ENCODE results near the gene CST9.
"Not testable (repeated sequence)": the region's sequence is repeated elsewhere in the genome, so short reads cannot be mapped to it uniquely, and the experiment has no call there.

The CST9 gene

DNA sequence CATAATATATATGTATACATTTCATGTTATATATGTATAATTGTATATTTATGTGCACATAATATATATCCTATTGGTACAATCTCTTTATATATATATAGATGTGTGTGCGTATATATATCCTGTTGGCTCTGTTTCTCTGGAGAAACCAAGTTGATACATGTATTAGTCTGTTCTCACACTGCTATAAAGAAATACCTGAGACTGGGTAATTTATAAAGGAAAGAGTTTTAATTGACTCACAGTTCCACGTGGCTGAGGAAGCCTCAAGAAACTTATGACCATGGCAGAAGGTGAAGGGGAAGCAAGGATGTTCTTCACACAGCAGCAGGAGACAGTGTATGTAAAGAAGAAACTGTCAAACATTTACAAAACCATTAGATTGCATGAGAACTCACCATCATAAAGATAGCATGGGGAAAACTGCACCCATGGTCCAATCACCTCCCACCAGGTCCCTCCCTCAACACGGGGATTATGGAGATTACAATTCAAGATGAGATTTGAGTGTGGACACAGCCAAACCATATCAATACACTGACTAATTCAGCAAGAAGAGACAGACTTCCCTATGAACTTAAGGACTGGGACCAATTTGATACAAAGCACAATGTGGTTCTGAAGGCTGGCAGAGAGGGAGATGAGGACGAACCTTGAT is 18.1 kb upstream of the CST9 start:
- no peak for DNase-seq (ENCODE audit: low spot score)

DNA sequence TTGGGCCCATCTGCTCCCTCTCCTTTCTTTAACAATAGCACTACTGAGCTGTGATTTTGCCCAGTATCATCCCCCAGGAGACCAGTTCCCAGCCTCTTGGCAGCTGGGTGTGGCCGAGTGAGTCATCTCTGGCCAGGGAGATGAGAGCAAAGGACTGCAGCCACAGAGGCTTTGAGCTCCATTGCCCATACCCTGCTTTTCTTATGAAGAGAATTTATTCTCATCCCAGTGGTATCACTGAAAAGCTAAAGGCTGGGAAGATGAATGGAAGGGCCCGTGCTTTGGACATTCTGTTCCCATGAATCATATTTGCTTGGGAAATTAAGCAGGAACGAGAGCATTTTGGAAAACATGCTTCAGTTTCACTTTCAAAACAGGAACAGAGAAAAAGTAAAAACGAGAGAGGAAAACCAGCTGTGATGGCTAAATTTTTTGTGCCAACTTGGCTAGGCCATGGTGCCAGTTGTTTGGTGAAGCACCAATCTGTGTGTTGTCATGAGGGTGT is 17.2 kb upstream of the CST9 start:
- DNase-seq (ENCODE audit: low spot score) = no peak

DNA sequence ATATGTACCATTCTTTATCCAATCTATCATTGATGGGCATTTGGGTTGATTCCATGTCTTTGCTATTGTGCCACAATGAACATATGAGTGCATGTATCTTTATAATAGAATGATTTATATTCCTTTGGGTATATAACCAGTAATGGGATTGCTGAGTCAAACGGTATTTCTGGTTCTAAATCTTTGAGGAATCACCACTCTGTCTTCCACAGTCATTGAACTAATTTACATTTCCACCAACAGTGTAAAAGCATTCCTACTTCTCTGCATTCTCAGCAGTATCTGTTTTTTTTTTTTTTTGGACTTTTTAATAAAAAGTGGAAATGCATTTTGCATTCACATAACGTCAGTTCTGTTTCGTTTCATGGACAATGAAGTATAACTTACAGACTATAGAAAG is 16.7 kb upstream of the CST9 start:
- DNase-seq (ENCODE audit: low spot score) = not testable (repeated sequence)

DNA sequence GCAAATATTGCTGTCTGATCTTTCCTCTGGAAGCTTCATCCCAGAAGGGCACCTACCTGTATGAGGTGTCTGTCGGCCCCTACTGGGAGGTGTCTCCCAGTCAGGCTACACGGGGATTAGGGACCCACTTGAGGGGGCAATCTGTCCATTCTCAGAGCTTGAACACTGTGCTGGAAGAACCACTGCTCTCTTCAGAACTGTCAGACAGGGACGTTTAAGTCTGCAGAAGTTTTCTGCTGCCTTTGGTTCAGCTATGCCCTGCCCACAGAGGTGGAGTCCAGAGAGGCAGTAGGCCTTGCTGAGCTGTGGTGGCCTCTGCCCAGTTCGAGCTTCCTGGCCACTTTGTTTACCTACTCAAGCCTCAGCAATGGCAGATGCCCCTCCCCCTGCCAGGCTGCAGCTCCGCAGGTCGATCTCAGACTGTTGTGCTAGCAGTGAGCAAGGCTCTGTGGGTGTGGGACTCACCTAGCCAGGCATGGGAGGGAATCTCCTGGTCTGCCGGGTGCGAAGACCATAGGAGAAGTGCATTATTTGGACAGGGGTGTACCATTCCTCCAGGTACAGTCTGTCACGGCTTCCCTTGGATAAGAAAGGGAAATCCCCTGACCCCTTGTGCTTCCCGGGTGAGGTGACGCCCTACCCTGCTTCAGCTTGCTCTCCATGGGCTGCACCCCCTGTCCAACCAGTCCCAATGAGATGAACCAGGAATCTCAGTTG is 15.1 kb upstream of the CST9 start:
- not testable (repeated sequence) for DNase-seq (ENCODE audit: low spot score)

DNA sequence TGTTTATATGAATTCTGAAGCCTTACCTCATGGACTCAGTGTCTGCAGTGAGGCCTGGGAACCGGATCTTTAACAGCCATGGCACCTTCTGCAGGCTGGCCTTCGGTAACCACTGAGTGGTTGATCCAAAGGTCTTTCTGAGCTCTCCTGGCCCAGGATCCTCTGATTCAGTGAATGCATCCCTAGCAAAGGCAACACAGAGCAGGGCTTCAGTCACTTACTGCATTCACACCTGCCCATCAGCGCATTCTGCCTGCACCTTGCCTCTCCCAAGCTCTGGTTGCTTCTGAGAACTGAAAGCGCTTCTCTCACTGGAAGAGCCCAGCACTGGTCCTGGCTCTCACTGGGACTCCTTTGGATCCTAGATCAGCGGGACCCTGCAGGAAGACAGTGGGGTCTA is 8.4 kb upstream of the CST9 start:
- no peak for DNase-seq (ENCODE audit: low spot score)

DNA sequence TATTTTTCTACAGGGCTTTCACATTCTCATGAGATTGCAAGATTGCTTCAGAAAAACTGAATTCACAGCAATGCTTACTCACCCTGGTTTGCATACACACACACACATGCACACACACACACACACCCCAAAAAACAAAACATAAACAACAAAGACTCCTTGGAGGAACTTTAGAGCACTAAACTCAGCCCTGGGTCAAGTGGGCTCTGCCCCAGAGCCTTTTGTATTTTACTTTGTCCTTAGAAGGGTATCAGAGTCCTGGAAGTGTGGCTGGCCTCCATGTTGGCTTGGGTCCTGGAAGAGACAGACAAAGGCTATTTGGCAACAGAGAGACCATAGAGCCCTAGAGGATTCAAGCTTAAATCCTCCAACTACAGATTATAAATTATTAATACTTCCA is 8.0 kb upstream of the CST9 start:
- DNase-seq (ENCODE audit: low spot score) = peak; percentile 18

DNA sequence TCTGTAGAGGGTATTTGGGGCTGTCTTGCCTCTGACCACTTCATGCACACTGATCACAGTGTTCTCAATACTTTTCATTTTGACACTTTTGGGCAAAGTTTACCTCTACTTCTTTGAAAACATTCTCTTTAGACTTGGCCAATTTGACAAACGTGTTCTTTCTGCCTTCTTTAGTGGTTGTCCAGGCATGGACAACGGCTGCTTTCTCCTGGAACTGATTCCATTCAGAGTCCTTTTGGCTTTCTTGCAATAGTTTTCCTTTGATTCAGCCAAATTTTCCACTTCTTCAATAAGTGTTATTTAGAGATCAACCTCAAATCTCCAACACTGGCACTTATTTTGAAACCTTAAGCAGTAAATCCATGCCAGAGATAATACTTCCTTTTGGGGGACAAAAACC is 6.7 kb upstream of the CST9 start:
- peak; percentile 61 for DNase-seq (ENCODE audit: low spot score)

DNA sequence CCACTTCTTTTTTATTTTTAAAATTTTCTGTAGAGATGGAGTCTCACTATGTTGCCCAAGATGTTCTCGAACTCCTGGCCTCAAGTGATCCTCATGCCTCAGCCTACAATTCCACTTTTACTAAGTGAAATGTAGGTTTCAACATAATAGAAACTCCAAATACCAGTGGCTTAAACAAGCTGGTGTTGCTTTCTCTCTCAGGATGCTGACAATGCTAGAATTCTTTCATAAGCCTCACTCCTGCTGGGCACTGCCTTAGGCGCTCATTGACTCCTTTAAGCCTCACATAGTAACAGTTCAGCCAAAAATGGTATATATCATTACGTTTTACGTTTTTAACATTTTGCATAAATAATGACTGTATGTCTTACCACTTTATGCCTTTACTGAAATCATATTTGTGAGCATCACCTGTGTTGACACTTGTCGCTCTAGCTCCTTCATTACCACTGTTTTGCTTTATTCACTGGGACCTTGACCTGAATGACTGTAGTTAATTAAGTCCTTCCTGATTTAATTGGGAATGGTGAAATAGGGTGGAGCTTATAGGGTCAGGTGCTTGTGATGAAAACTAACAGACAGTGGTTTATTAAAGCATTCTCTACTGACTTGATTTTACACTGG is 3.9 kb upstream of the CST9 start:
- DNase-seq (ENCODE audit: low spot score) = no peak

DNA sequence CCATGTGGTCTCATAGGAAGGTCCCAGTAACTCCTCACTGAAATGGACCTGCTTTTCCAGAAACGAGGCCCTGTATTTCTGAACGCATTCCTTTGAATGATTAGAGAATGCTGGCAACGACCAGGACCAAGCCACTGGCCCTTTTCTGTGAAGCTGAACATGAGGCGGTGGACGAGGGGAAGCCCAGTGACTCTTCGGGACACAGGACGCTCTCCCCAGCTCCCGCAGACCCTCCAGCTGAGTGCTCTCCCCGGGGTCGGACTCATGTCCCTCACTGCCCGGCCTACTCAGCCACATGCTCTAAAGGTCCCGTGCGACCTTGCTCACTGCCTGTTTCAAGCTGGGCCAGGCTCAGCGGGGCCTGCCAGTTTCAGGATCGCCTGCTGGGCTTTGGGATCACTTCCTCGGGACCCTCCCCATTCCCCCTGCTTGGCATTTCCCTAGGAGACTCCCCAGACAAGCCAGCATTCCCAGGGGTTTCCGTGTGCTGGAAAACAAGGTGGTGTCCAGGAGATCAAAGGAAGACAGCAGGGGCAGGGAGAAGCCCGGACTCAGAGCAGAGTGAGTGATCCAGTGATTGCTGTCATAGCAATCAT is 2.6 kb upstream of the CST9 start:
- no peak for DNase-seq (ENCODE audit: low spot score)

DNA sequence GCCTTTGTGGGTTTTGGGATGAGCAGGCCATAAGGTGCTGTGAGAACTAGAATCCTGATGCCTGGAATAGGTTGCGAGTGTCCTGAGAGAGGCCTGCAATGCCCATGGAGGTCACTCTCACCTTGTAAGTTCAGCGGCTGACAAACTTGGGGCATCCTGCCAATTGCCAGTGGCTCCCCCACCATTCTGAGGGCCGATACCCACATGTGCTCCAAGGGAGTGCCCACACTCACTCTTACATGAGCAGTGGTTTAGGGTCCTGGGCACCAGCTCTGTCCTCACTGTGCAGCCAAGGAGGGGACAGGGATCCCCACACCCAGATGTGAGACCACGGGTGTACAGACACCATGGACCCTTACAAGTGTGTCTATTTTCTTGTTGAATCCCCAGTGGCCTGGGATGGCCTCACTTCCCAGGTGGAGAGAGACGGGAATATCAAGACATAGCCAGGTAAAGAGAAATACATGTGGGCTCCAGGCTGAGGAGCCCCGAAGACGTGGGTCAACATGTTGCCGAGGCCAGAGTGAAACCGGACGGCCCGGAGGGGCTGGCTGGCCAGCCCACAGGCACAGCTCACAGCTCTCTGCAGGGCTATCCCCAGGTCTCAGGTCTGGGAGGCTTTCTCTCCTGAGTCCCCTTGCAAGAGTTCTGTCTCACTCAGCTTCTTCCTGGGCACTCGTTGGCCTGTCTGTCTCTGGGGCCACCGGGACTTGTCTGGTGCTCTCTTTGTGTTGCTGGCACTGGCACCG is 2.0 kb upstream of the CST9 start:
- DNase-seq (ENCODE audit: low spot score) = no peak

DNA sequence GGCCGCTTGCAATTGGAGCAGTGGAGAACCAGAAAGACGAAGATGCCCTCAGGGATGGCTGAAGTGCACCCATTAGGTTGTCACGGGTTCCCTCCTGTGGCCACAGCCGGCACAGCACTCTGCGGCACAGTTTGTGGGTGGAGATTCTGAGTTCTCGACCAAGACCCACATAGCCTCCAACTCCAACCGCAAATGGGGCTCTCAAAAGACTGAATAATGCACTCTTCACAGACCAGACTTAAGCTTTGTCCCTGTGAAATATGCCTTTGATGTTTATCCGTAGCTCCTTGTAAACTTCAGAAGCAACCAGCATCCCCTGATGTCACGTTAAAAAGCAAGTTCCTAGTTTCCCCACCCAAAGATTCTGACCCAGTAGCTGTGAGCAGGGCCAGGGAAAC is 934 bp upstream of the CST9 start:
- DNase-seq (ENCODE audit: low spot score) = peak; percentile 86

DNA sequence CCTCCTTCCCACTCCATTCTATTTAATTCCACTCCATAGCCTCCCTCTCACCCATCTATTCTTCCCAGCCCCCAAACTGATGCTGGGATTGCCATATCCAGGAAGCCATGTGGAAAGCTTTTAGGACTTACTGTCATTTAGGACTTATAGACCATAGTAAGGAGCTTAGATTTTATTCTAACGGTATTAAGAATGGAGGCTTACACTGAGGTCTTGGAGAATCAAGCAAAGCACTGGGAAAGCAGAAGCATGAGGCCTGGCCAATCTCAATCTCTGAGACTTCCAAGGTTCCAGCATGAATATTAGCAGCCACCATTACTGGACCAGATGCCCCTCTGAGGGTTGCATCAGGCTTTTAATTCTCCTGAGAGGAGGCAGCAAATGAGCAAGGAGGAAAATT is 1.4 kb downstream of the CST9 start:
- no peak for DNase-seq (ENCODE audit: low spot score)

DNA sequence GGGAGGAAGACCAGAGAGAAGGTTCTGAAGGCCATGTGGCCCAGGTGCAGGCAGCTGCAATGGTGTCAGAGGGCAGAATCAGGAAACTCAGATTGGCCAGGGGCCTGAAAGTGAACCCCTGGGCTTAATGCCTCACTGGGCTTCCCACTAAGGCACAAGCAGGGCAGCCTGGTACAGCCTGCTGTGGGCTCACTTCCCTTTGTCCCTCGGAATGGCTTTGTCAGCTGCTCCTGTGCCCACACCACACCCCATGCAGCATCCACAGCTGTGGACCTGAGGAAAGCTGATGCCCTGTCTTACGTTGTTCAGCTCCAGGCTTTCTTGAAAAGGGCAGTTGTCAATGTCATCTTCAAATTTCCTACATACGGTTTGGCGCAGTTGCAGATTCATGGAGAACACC is 2.4 kb downstream of the CST9 start:
- DNase-seq (ENCODE audit: low spot score) = no peak

DNA sequence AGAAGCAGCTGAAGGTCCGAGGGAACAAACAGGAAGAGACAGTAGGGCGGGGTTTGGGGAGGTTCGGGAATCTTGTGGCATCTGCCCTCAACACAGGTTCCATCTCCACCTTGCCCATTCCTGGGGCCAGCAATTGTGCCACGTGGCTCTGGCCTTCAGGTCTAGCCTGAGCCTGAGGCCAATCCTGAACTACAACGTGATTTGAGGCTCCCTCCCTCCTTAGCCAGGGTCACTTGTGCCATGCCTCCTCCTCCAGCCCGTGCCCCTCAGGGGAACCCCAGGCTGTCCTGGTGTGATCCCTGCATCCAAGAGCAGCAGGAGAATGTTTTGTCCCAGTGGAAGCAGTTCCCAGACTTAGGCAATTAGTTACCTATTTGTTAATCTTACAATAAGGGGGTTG is 3.0 kb downstream of the CST9 start:
- DNase-seq (ENCODE audit: low spot score) = no peak

DNA sequence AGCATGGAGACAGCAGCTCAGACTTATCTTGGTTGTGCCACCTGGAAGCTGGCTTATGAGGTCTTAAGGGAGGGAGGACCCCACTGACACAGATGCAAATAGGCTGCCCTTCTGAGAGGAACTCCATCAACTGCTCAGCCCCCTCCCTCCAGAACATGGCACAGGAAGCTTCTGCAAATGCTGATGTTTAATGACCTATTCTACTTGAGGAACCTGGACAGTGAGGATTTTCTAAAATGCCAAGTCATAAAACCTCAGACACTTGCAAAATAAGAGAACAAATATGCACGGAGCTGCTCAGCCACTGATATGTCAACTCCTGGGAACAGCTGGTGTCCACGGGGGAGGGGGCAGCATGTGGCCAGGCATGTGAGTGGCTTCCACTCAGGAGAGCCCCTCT is 3.5 kb downstream of the CST9 start:
- DNase-seq (ENCODE audit: low spot score) = no peak

DNA sequence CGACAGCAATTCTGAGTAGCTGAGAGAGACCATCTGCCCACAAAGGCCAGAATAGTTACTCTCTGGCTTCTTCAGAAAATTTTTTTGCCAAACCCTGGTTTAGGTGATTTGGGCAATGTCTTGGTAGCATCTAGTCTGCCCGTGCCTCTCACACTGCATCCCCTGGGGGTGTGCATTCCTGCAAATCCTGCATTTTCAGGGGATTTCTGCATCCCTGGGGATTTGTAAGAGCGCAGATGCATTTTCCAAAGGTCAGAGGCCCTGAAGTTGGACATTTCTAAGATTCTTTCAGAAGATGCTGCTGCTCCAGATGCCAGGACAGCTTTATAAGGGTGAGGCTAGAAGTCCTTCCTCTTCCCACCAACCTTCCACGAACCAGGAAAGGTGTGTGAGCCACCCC is 4.0 kb downstream of the CST9 start:
- DNase-seq (ENCODE audit: low spot score) = no peak

DNA sequence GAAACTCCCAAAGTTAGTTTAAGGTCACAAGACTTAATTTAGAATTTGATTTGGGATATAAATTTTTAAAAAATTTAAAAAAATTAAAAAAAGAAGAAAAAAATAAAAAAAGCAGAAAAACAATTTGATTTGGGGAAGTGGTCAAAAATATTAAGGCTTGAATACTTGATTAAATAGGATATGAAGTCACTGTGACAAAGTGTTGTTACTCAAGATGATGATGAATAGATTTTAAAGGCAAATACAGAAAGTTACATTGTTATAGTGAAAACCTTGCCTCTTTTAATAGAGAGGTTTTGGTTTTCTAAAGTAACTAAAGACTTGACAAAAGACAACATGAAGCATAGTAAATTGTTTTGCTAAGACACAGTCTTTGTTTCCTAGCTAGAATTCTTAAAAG is 7.2 kb downstream of the CST9 start:
- DNase-seq (ENCODE audit: low spot score) = no peak

DNA sequence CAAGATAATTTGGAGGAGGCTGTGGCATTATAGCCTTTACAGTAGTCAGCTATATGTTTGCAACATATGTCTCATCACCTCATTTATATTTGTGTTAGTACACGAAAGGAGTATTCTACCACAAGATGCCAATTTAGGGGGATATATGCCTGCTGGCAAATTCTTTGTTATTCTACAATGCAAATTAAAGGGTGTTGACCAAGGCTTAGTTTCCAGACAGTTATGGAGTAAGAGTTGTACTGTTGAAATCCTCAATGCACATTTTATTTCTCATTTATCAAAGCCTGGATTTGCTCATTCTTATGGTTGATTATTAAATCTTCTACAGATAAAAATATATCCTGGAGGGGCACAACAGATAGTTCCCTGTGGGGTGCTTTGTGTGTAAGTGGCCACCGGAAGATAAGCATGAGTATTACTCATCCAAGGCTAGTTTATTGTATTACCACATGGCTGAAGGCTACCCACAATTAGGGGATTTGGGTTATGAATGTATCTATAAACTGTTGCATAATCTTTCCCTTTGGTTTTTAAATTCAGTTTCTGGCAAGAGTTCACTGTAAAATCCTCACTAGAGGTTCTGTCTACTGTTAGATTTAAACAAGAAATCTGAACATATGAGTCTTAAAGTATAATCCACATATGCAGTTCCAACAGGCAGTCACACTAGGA is 9.0 kb downstream of the CST9 start:
- DNase-seq (ENCODE audit: low spot score) = no peak

DNA sequence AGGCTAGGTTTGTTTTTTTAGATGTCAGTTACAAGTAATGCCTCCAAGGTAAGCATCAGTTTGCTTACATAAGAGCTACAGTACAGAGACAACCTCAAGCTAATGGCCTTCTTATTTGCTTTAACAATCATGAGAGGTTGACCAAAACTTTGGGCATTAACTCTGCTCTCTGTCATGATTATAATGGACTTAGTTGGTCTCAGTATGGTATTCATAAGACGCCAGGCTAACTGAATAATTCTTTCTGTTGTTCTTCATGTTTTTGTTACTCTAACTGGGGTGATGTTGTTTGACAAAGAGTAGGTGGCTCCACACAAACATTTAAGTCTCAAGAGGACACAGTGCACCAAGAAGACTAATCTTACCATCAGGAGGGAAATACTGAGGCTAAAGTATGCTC is 9.8 kb downstream of the CST9 start:
- no peak for DNase-seq (ENCODE audit: low spot score)

DNA sequence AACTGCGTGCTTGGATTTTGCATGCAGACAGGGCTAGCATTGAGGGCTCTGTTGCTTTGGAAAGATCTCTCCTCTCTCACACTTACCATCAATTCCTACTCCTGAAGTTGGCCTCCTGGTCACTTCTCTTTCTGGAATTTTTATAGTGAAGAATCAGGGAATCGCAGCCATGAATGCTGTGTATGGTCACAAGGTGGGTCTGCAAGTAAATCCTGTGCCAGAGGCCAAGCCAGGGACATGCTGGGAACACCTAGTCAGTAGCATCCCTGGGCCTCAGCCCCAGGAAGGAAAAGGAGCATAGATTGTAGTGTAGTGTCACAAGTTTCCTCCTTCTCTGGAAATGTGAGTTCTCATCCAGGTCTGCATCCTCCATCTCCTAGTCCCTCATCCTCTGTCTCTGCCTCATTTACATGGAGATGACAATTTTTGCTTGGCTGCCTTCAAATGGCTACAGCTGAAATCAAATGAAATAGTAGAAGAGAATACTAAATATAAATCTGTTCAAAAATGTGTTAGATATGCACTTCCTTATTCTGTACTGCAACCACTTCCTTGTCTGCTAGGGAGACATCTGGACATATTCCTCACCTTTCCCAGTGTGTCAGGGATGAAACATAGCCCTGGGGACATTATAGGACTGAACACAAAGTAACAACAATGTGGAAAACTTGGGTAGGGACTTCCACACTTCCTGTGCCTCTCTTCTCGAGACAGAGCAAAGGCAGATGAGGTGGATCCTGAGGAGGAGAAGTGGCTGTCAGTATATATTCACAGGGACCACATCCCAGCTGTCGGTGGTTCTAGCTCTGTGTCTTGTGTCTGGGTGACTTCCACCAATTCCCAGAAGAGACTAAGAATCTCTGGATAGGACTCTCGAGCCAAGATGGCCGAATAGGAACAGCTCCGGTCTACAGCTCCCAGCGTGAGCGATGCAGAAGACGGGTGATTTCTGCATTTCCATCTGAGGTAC is 17.0 kb downstream of the CST9 start:
- DNase-seq (ENCODE audit: low spot score) = no peak

DNA sequence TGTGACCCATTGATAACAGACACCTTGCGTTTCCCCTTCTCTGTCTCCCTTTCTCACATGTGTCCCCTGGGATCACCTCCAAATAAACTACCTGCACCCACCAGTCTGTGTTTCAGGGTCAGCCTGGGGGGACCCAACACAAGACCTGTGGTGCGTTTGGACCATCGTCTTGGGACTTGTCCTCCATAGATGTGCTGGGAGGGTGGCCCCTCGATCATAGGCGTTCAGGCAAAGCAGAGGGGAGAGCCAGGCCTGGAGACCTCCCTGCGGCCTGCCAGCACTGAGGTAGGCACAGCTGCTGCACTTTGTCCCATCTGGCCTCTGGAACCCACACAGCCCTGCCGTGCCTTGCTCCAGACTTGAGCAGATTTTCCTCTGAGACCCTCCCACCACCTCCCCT is 18.1 kb downstream of the CST9 start:
- DNase-seq (ENCODE audit: low spot score) = no peak
